HepG2 (cell line): ENCODE measurements around the gene L3MBTL4. TPM values are rescaled to one million over a fixed set of nuclear protein-coding genes. Genes with fewer than 3 reads are reported as not detected.

Source experiments
- BCL6 ChIP-seq: IDR thresholded peaks from 2 replicates; pipeline ENCODE4 v1.6.1; 2016; ENCODE audit warnings: missing genetic modification reagents, missing compliant biosample characterization
- DNMT3B ChIP-seq: conservative IDR thresholded peaks from 2 replicates; pipeline ENCODE4 v1.6.1; 2016; ENCODE audit warnings: missing biosample characterization, control low read depth
- E2F2 ChIP-seq: sonication (generic); formaldehyde crosslinking; IDR thresholded peaks from 2 replicates; pipeline ENCODE4 v1.4.0; 2020; ENCODE audit warnings: missing genetic modification reagents, borderline replicate concordance
- GLI4 ChIP-seq: sonication (generic); formaldehyde crosslinking; IDR thresholded peaks from 2 replicates; pipeline ENCODE4 v1.5.1; 2020; ENCODE audit warnings: missing genetic modification reagents, mild to moderate bottlenecking, moderate library complexity, borderline replicate concordance
- GRHL1 ChIP-seq: sonication (generic); formaldehyde crosslinking; conservative IDR thresholded peaks from 2 replicates; pipeline ENCODE4 v1.8.0; 2022; ENCODE audit warnings: missing genetic modification reagents
- IKZF4 ChIP-seq: sonication (generic); formaldehyde crosslinking; IDR thresholded peaks from 2 replicates; pipeline ENCODE4 v1.5.1; 2020; ENCODE audit warnings: borderline replicate concordance, mild to moderate bottlenecking, low read depth, missing genetic modification reagents; ENCODE audit errors: not compliant biosample characterization
- KAT2B ChIP-seq: fragments of 150-350 bp; IDR thresholded peaks from 2 replicates; pipeline ENCODE4 v1.6.1; 2014; ENCODE audit warnings: low read depth, low read length, borderline replicate concordance
- SNAPC5 ChIP-seq: sonication (generic); formaldehyde crosslinking; IDR thresholded peaks from 2 replicates; pipeline ENCODE4 v1.8.1; 2023; ENCODE audit warnings: mild to moderate bottlenecking, missing genetic modification reagents, borderline replicate concordance
- ZNF770 ChIP-seq: sonication (generic); formaldehyde crosslinking; IDR thresholded peaks from 2 replicates; pipeline ENCODE4 v1.5.0; 2020; ENCODE audit warnings: mild to moderate bottlenecking, missing genetic modification reagents
- polyA plus RNA-seq, 8 experiments: library from polyadenylated mRNA; depleted of rRNA in 3 of 8; stranded (reverse) in 7 of 8; unstranded in 1 of 8; fragments of >200 nt; fragmentation: Illumina TruSeq in 4 of 8; extraction: Trizol in 4 of 8; gene quantifications; 2 replicates each; pipeline versions ENCODE4 v1.2.1 to v1.2.3, GENCODE V29; 2011 to 2016; ENCODE audit warnings: low read depth in 4 of 8, missing spikeins in 1 of 8, mixed read lengths in 1 of 8; ENCODE audit not compliant: insufficient read depth in 1 of 8
- total RNA-seq, 5 experiments: library from RNA; depleted of rRNA; stranded (reverse); fragments of >200 nt; fragmentation: Illumina TruSeq; extraction: Trizol; gene quantifications; 2 replicates each; pipeline ENCODE4 v1.2.3, GENCODE V29; 2016; ENCODE audit warnings: low read depth in 1 of 5

The L3MBTL4 gene
- total and polyA plus RNA-seq, 2 of the 13 experiments (the other 11 are each of a cell fraction or from before 2014, with no cell fraction given) = 10.8 to 13.3 TPM

- TF ChIP-seq GRHL1 (CRISPR knock-in tag) (no peak), GLI4 (CRISPR knock-in tag) (no peak), KAT2B (no peak), E2F2 (CRISPR knock-in tag) (no peak), SNAPC5 (CRISPR knock-in tag) (no peak), DNMT3B (CRISPR knock-in tag) (no peak), IKZF4 (CRISPR knock-in tag) (no peak), ZNF770 (no peak), BCL6 (no peak)
Observed at GRCh38 chr18:6249788-6250187, 164.9 kb downstream of the L3MBTL4 start (continued).
